Measurements from ENCODE around the gene RASSF4. TPM values are rescaled to one million over a fixed set of nuclear protein-coding genes. Genes with fewer than 3 reads are reported as not detected.

Gene RASSF4
- total RNA-seq, 4 donors from 2014 or later: 23.5 to 57.7 (median 31.6) TPM

GRCh38 chr10:44923611-44924010, 36.0 kb upstream of the RASSF4 start:
- Histone ChIP-seq H3K9me3 (no peaks in the 10 kb centered on the region), H3K4me3 (no peak overlapping the region), H3K36me3 (no peaks in the 10 kb centered on the region), H3K27me3 (no peaks in the 10 kb centered on the region), H3K27ac (no peak overlapping the region), H3K4me1 (peaks cover 0 to 5% (median 0%) of the 10 kb centered on the region in 3 donors)
- no peak for ATAC-seq
- WGBS, 2 donors (ENCODE audit: low coverage in 1 of 2): 92% methylated on average over 2 of the region's 3 CpGs; no CpG with 5 or more reads in 1 of the 2 donors
- TF ChIP-seq, protein P1, sequence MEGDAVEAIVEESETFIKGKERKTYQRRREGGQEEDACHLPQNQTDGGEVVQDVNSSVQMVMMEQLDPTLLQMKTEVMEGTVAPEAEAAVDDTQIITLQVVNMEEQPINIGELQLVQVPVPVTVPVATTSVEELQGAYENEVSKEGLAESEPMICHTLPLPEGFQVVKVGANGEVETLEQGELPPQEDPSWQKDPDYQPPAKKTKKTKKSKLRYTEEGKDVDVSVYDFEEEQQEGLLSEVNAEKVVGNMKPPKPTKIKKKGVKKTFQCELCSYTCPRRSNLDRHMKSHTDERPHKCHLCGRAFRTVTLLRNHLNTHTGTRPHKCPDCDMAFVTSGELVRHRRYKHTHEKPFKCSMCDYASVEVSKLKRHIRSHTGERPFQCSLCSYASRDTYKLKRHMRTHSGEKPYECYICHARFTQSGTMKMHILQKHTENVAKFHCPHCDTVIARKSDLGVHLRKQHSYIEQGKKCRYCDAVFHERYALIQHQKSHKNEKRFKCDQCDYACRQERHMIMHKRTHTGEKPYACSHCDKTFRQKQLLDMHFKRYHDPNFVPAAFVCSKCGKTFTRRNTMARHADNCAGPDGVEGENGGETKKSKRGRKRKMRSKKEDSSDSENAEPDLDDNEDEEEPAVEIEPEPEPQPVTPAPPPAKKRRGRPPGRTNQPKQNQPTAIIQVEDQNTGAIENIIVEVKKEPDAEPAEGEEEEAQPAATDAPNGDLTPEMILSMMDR (IDR thresholded peaks at IDR 0.05): no peak
- TF ChIP-seq EP300 (IDR thresholded peaks at IDR 0.05): no peak
- TF ChIP-seq POLR2AphosphoS5 (IDR thresholded peaks at IDR 0.05): no peak
- no peak for TF ChIP-seq POLR2A (IDR thresholded peaks at IDR 0.05)

DNA sequence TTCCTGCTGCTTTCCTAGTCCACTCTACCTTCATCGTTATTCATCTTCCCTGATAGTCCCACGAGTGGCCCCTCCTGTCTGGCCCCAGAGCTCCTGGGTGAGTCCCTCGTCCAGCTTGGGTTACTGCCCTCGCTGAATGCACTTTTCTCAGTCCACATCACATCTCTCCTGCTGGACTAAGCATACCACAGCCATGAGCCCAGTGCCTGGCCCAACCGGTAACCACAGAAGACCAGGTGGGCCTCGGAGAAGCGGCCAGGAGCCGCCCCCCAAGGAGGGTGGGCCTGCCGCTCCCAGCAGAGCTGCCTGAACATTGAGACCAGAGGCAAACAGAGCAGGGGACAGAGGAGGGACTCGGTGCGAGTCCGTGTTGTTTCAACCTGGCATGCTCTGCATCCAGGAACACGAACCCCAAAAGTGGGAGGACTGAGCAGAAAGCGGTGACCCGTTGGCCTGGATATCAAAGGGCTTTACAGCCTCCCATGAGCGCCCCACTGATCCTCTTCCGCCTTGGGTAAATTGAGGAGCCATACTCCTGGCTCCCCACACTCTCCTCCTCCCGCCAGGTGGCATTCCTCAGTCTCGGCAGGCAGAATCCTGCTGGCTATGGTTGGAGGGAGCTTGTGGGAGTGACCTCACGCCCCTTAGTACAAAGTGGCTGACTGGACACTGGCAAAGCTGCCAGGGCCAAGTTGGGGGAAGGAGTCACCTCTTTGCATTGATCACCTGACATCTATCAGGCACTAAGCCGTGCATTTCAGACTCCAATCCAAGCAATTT, 35.2 kb upstream of the RASSF4 start:
- Histone ChIP-seq H3K27me3 (no peaks in the 10 kb centered on the region), H3K36me3 (no peaks in the 10 kb centered on the region), H3K27ac (no peak overlapping the region), H3K4me3 (no peak overlapping the region), H3K4me1 (peaks cover 0 to 5% (median 0%) of the 10 kb centered on the region in 3 donors), H3K9me3 (no peaks in the 10 kb centered on the region)
- ATAC-seq: no peak
- WGBS, 2 donors (ENCODE audit: low coverage in 1 of 2): 80 to 95% methylated on average over 2 to 4 of the region's 21 CpGs
- no peak for TF ChIP-seq EP300 (IDR thresholded peaks at IDR 0.05)
- TF ChIP-seq, protein P1 (IDR thresholded peaks at IDR 0.05): no peak
- no peak for TF ChIP-seq POLR2A (IDR thresholded peaks at IDR 0.05)
- TF ChIP-seq POLR2AphosphoS5 (IDR thresholded peaks at IDR 0.05): no peak

- no peak for ATAC-seq
- WGBS, 2 donors (ENCODE audit: low coverage in 1 of 2): 68 to 79% methylated on average over 3 to 6 of the region's 7 CpGs
- no peaks in the 10 kb centered on the region for H3K9me3 ChIP-seq
Observed at GRCh38 chr10:44925224-44925623, 34.4 kb upstream of the RASSF4 start.

DNA sequence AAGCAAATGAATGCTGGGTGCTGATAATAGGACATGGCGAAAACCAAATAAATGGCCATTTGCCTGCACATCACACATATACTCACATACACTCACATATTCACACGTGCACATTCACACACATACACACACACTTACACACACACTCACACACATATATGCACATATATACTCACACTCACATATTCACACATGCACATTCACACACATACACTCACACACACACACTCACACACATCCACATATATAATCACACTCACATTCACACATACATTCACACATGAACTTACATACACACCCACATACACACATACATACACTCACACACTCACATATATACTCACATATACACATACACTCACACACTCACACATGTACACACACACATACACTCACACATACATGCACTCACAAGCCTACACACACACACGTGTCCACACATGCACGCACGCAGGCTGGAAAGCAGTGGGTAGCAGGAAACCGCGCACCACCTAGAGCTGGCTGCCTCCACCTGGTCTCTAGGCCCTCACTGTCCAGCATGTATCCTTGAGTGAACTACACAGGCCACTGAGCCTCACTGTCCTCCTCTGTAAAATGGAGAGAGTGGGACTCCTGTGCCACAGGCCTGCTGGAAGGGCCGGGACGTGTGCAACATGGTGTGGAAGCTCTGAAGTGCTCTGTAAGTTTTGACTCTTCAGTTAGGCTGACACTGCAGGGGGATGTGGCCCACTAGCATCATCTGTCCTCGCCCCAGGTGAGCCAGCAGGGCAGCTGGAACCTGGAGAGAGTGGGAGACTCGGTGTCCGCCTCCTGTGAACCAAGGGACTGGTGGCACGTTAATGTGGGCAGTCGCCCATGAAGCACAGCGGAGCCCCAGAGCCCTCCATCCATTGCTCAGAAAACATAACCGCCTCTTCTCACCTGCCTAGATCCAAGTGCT, 33.5 kb upstream of the RASSF4 start:
- Histone ChIP-seq H3K27ac (no peak overlapping the region), H3K4me3 (no peak overlapping the region), H3K36me3 (no peaks in the 10 kb centered on the region)

More at GRCh38 chr10:44925224-44925623, 34.4 kb upstream of the RASSF4 start:
- H3K4me3 ChIP-seq: no peak overlapping the region
- H3K27ac ChIP-seq: no peak overlapping the region
- peaks cover 0 to 5% (median 0%) of the 10 kb centered on the region in 3 donors for H3K4me1 ChIP-seq
- TF ChIP-seq, protein P1 (IDR thresholded peaks at IDR 0.05): peak in 1 of 4 experiments; percentile 21
- TF ChIP-seq POLR2A (IDR thresholded peaks at IDR 0.05) (no peak), POLR2AphosphoS5 (IDR thresholded peaks at IDR 0.05) (no peak)
- H3K27me3 ChIP-seq: no peaks in the 10 kb centered on the region
- H3K36me3 ChIP-seq: no peaks in the 10 kb centered on the region

More for the DNA sequence above, 33.5 kb upstream of the RASSF4 start:
- no peak for ATAC-seq
- Histone ChIP-seq H3K4me1 (peaks cover 0 to 5% (median 0%) of the 10 kb centered on the region in 3 donors), H3K27me3 (no peaks in the 10 kb centered on the region), H3K9me3 (no peaks in the 10 kb centered on the region)
- 77 to 98% methylated on average over 3 to 5 of the region's 16 CpGs for WGBS, 2 donors (ENCODE audit: low coverage in 1 of 2)
- no peak for TF ChIP-seq POLR2A (IDR thresholded peaks at IDR 0.05)
- TF ChIP-seq, protein P1 (IDR thresholded peaks at IDR 0.05): no peak
- TF ChIP-seq POLR2AphosphoS5 (IDR thresholded peaks at IDR 0.05): no peak
- TF ChIP-seq EP300 (IDR thresholded peaks at IDR 0.05): no peak
